Activated CD8-positive, alpha-beta memory T cell treated with anti-CD3 and anti-CD28 coated beads, Interleukin-2, amount 10 ng/mL, durations not matched to agents 7 days and 5 days (primary cell): ENCODE results near the gene BRD9. TPM values are rescaled to one million over a fixed set of nuclear protein-coding genes. Genes with fewer than 3 reads are reported as not detected.
"Not testable (repeated sequence)": the region's sequence is repeated elsewhere in the genome, so short reads cannot be mapped to it uniquely, and the experiment has no call there.

Experiments used
- ATAC-seq: fragments of 150-1000 bp; cut with Tn5 transposase; one replicate; pipeline ENCODE4 v1.10.0; 2021; ENCODE audit warnings: moderate library complexity
- CTCF ChIA-PET: fragments of 350-600 bp; sonication (Branson Sonifier 250); formaldehyde crosslinking; loops from one replicate; lab custom pipeline; 2021; ENCODE audit warnings: antibody characterized with exemption; lab: Charles Lee
- DNase-seq: peaks from one replicate; pipeline ENCODE4 v3.0.0-alpha.2; 2020
- H3K27ac Mint-ChIP-seq: one replicate; pipeline ENCODE4 v1.8.0; 2021; ENCODE audit warnings: mild to moderate bottlenecking, mixed read lengths
- H3K27me3 Mint-ChIP-seq: one replicate; pipeline ENCODE4 v1.8.0; 2021; ENCODE audit warnings: mixed read lengths
- H3K36me3 Mint-ChIP-seq: one replicate; pipeline ENCODE4 v1.8.0; 2021; ENCODE audit warnings: mild to moderate bottlenecking, mixed read lengths
- H3K4me1 Mint-ChIP-seq: one replicate; pipeline ENCODE4 v1.8.0; 2021; ENCODE audit warnings: mixed read lengths
- H3K4me3 Mint-ChIP-seq: one replicate; pipeline ENCODE4 v1.8.0; 2021; ENCODE audit warnings: mild to moderate bottlenecking, moderate library complexity, mixed read lengths
- H3K9me3 Mint-ChIP-seq: one replicate; pipeline ENCODE4 v1.8.0; 2022; ENCODE audit warnings: low read depth, mixed read lengths
- total RNA-seq, 2 experiments: library from RNA; stranded (reverse); gene quantifications; one replicate each; pipeline ENCODE4 v1.2.3, GENCODE V29; 2021

The BRD9 gene
- total RNA-seq, 2 experiments from 2014 or later: 58.6 to 64.7 TPM

DNA sequence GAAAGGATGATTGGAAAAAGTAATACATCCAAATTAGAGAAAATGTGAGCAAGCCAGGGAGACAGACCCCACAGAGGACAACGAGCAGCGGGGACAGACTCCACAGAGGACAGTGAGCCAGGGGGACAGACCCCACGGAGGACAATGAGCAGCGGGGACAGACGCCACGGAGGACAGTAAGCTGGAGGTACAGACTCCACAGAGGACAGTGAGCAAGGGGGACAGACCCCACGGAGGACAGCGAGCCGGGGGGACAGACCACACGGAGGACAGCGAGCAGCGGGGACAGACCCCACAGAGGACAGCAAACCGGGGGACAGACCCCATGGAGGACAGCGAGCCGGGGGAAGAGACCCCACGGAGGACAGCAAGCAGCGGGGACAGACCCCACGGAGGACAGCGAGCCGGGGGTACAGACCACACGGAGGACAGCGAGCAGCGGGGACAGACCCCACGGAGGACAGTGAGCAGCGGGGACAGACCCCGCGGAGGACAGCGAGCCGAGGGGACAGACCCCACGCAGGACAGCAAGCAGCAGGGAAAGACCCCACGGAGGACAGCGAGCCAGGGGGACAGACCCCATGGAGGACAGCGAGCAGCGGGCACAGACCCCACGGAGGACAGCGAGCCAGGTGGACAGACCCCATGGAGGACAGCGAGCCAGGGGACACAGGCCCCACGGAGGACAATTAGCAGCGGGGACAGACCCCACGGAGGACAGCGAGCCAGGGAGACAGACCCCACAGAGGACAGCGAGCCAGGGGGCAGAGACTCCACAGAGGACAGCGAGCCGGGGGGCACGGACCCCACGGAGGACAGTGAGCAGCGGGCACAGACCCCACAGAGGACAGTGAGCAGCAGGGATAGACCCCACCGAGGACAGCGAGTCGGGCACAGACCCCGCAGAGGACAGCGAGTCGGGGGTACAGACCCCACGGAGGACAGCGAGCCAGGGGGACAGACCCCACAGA is 39.9 kb downstream of the BRD9 start:
- DNase-seq (no peak), ATAC-seq (no peak)
- Mint-ChIP-seq H3K36me3 (no peaks in the 10 kb centered on the region), H3K4me3 (no peak overlapping the region), H3K4me1 (no peaks in the 10 kb centered on the region), H3K27ac (no peak overlapping the region), H3K27me3 (no peaks in the 10 kb centered on the region), H3K9me3 (no peaks in the 10 kb centered on the region)
- CTCF ChIA-PET: no interaction called here

DNA sequence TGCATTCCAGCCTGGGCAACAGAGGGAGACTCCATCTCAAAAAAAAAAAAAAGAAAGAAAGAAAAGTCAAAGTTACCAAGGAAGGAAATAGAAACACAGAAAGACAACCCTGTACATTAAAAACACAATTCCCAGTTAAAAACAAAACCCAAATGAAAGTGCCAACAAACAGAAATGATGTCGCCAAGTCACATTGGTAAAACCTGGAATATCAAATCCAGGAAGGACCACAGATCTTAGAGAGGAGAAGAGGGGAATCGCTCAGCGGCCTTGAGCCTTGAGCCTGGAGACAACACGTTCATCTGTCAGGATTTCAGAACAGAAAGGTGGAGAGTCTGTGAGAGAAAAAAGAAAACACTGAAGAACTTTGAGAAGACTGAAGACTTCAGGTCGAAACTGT is 40.6 kb downstream of the BRD9 start:
- no peaks in the 10 kb centered on the region for H3K4me1 Mint-ChIP-seq
- CTCF ChIA-PET: no interaction called here
- no peak for DNase-seq
- H3K27ac Mint-ChIP-seq: no peak overlapping the region
- H3K9me3 Mint-ChIP-seq: no peaks in the 10 kb centered on the region
- H3K36me3 Mint-ChIP-seq: no peaks in the 10 kb centered on the region
- H3K4me3 Mint-ChIP-seq: no peak overlapping the region
- no peak for ATAC-seq
- no peaks in the 10 kb centered on the region for H3K27me3 Mint-ChIP-seq

GRCh38 chr5:851553-851952 is 41.0 kb downstream of the BRD9 start:
- Mint-ChIP-seq H3K27me3 (no peaks in the 10 kb centered on the region), H3K4me3 (no peak overlapping the region), H3K36me3 (no peaks in the 10 kb centered on the region), H3K9me3 (no peaks in the 10 kb centered on the region), H3K27ac (no peak overlapping the region), H3K4me1 (peaks cover 4% of the 10 kb centered on the region)
- CTCF ChIA-PET: no interaction called here
- DNase-seq (no peak), ATAC-seq (no peak)

DNA sequence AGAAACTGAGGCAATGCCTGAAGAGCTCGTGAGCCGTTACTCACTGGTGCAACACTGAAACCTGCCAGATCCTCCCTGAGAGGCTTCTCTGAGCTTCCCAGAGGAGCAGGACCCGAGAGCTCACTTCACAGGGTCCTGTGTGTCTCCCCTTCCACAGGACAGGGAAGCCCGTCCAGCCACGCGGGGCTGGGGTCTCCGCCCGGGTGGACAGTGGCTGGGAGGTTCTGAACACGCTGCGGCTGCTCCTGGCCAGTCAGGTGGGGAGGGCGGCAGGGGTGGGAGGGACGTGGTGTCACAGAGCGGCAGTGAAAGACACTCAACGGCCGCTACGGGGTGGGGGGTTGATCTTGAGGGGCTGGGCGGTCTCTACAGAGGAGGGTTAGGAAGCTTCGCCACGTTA is 41.5 kb downstream of the BRD9 start:
- no peaks in the 10 kb centered on the region for H3K36me3 Mint-ChIP-seq
- DNase-seq (no peak), ATAC-seq (no peak)
- no peak overlapping the region for H3K4me3 Mint-ChIP-seq
- H3K27ac Mint-ChIP-seq: no peak overlapping the region
- H3K27me3 Mint-ChIP-seq: no peaks in the 10 kb centered on the region
- H3K4me1 Mint-ChIP-seq: peaks cover 6% of the 10 kb centered on the region
- CTCF ChIA-PET: no interaction called here
- H3K9me3 Mint-ChIP-seq: no peaks in the 10 kb centered on the region

GRCh38 chr5:850511-851006 is 42.0 kb downstream of the BRD9 start, which contains the start of gene ZDHHC11:
ZDHHC11 (minus strand) TSS chr5:850986; CDS start chr5:850602, 384 bp downstream.
- Mint-ChIP-seq H3K27me3 (no peaks in the 10 kb centered on the region), H3K4me1 (peaks cover 6% of the 10 kb centered on the region), H3K9me3 (no peaks in the 10 kb centered on the region), H3K36me3 (no peaks in the 10 kb centered on the region), H3K4me3 (no peak within 1 kb of the TSS), H3K27ac (no peak within 1 kb of the TSS)
- DNase-seq (no peak), ATAC-seq (no peak)
- CTCF ChIA-PET: no interaction called here

- Mint-ChIP-seq H3K27ac (no peak overlapping the region), H3K4me3 (no peak overlapping the region), H3K36me3 (no peaks in the 10 kb centered on the region), H3K9me3 (no peaks in the 10 kb centered on the region), H3K4me1 (peaks cover 6% of the 10 kb centered on the region), H3K27me3 (no peaks in the 10 kb centered on the region)
- CTCF ChIA-PET: no interaction called here
- ATAC-seq: no peak
- DNase-seq: no peak
These were observed 42.8 kb downstream of the BRD9 start for GRCh38 chr5:849651-850301.

DNA sequence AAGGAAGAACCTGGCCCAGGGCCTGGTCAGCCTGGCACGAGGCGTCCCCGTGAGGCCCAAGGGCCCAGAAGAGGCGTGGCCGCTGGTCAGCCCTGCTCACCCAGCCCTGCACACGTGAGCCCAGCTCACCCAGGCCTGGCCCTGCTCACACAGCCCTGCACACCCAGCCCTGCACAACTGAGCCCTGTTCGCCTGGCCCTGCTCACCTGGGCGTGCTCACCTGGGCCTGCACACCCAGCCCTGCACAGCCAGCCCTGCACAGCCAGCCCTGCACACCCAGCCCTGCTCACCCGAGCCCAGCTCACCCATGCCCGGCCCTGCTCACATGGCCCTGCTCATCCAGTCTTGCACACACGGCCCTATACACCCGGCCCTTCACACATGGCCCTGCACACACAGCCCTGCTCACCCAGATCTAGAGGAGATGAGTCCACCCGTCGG is 43.9 kb downstream of the BRD9 start:
- Mint-ChIP-seq H3K4me1 (peaks cover 6% of the 10 kb centered on the region), H3K9me3 (no peaks in the 10 kb centered on the region), H3K27ac (no peak overlapping the region), H3K27me3 (no peaks in the 10 kb centered on the region), H3K36me3 (no peaks in the 10 kb centered on the region), H3K4me3 (no peak overlapping the region)
- ATAC-seq (no peak), DNase-seq (no peak)
- CTCF ChIA-PET: no interaction called here

- H3K4me3 Mint-ChIP-seq, H3K27me3 Mint-ChIP-seq, DNase-seq, ATAC-seq, H3K36me3 Mint-ChIP-seq, H3K9me3 Mint-ChIP-seq, H3K27ac Mint-ChIP-seq, H3K4me1 Mint-ChIP-seq, CTCF ChIA-PET: not testable (repeated sequence)
These were observed 44.9 kb downstream of the BRD9 start for GRCh38 chr5:847736-848135.

GRCh38 chr5:847212-847611 is 45.4 kb downstream of the BRD9 start:
- H3K27me3 Mint-ChIP-seq, H3K36me3 Mint-ChIP-seq, ATAC-seq, CTCF ChIA-PET, H3K4me1 Mint-ChIP-seq, H3K27ac Mint-ChIP-seq, H3K4me3 Mint-ChIP-seq, DNase-seq, H3K9me3 Mint-ChIP-seq: not testable (repeated sequence)

GRCh38 chr5:846602-847091 is 46.0 kb downstream of the BRD9 start:
- DNase-seq: peak; percentile 57
- H3K4me1 Mint-ChIP-seq, H3K27ac Mint-ChIP-seq, ATAC-seq, CTCF ChIA-PET, H3K4me3 Mint-ChIP-seq, H3K36me3 Mint-ChIP-seq, H3K9me3 Mint-ChIP-seq, H3K27me3 Mint-ChIP-seq: not testable (repeated sequence)

DNA sequence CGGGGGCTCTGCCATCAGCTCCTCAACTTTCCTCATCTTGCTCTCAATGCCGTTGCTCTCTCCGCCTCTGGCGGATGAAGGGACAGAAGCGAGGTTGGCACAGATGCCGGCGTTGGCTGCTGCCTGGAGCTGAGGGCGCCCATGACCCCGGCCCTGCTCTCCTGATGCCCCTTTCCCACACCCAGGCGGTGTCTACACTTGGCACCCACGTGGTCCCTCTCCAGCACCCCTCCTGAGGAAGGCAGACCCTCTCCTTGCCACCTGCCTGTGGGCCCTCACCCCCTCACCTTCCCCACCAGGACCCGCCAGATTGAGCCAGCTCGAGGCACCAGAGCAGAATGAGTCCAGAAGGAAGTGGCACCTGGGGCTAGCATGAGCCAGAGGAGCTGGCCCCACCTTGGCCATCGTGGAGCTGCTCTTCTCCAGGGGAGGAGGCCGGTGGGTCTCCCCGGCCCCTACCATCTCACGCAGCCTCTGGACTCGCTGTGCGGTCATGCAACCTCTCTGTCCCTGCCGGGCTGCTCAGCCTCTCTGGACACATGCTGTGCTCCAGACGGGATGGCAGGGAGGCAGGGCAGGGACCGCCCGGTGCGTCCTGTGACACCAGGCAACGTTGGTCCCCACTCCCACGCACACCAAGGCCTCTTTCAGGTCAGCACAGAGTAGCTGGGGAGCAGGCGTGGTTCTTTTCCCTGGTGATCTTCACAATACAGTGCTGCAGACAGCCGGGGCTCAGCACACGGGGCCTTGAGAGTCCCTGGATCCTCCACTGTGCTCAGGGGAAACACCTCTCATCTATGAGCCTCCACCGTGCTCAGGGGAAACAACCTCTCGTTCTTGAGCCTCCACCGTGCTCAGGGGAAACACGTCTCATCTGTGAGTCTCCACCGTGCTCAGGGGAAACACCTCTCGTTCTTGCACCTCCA is 46.7 kb downstream of the BRD9 start:
- H3K36me3 Mint-ChIP-seq, H3K4me1 Mint-ChIP-seq, ATAC-seq, DNase-seq, H3K27me3 Mint-ChIP-seq, H3K4me3 Mint-ChIP-seq, H3K9me3 Mint-ChIP-seq, CTCF ChIA-PET, H3K27ac Mint-ChIP-seq: not testable (repeated sequence)

GRCh38 chr5:845031-845675 is 47.4 kb downstream of the BRD9 start:
- H3K4me3 Mint-ChIP-seq, H3K27me3 Mint-ChIP-seq, H3K9me3 Mint-ChIP-seq, H3K4me1 Mint-ChIP-seq, CTCF ChIA-PET, H3K36me3 Mint-ChIP-seq, ATAC-seq, DNase-seq, H3K27ac Mint-ChIP-seq: not testable (repeated sequence)
